Body of pancreas (tissue), 4 donors: Measurements from ENCODE around the gene NLGN1. TPM values are rescaled to one million over a fixed set of nuclear protein-coding genes. Genes with fewer than 3 reads are reported as not detected.

Experiments
- ATAC-seq: fragments of 150-250 bp; one replicate; pipeline ENCODE4 v1.9.1; 2016
- DNase-seq, 4 donors: peaks; one replicate each; pipeline ENCODE4 v3.0.0-alpha.2; 2019
- H3K27ac ChIP-seq, 4 donors: fragments of 200-600 bp; sonication (generic); 1 replicate in 3 of 4; 2 replicates in 1 of 4; pipeline versions ENCODE4 v1.5.1 to v1.6.1; 2016 to 2019; ENCODE audit warnings: mild to moderate bottlenecking in 1 of 4, mixed read lengths in 1 of 4, moderate library complexity in 1 of 4
- H3K27me3 ChIP-seq, 2 donors: fragments of 200-600 bp; sonication (generic); one replicate each; pipeline ENCODE4 v1.6.0; 2016; ENCODE audit warnings: mild to moderate bottlenecking in 1 of 2
- H3K36me3 ChIP-seq, 2 donors: fragments of 200-600 bp; sonication (generic); replicated peaks in 1 of 2; 2 replicates each; pipeline ENCODE4 v1.5.1; 2016; ENCODE audit warnings: low read depth in 2 of 2; ENCODE audit not compliant: insufficient read depth in 1 of 2
- H3K4me1 ChIP-seq: fragments of 200-600 bp; sonication (generic); one replicate; pipeline ENCODE4 v1.6.0; 2016
- H3K4me3 ChIP-seq, 2 donors: fragments of 200-600 bp; sonication (generic); 1 replicate in 1 of 2; 2 replicates in 1 of 2; pipeline ENCODE4 v1.5.1; 2016 to 2019
- H3K9me3 ChIP-seq, 3 donors: fragments of 200-600 bp; sonication (generic); 1 replicate in 2 of 3; 2 replicates in 1 of 3; pipeline ENCODE4 v1.5.1; 2016
- CTCF ChIP-seq, 7 experiments: fragments of 450-650 bp in 4 of 7; fragments of 200-600 bp in 3 of 7; sonication (generic) in 3 of 7; IDR thresholded peaks; one replicate each; pipeline ENCODE4 v1.5.1; 2016 to 2019; ENCODE audit warnings: antibody characterized with exemption in 7 of 7
- POLR2A ChIP-seq, 3 donors: fragments of 450-650 bp; IDR thresholded peaks; one replicate each; pipeline ENCODE4 v1.6.1; 2016; ENCODE audit warnings: antibody characterized with exemption in 3 of 3, mild to moderate bottlenecking in 2 of 3
- WGBS, 2 donors: methylation state at CpG; one replicate each; pipeline ENCODE4 v1.1.5; 2017; 5-methylcytosine and 5-hydroxymethylcytosine counted together
- intact Hi-C: fragments of 100-400 bp; cut with DNase I; formaldehyde crosslinking; loops from one replicate; pipeline ENCODE4 v1.15.1; 2023
- total RNA-seq, 2 donors: library from RNA; depleted of rRNA; stranded (reverse); fragments of >200 nt; gene quantifications; one replicate each; pipeline ENCODE4 v1.1.0, GENCODE V29; 2016

NLGN1 gene
- total RNA-seq, 2 donors from 2014 or later = 0.52 to 1.3 TPM

GRCh38 chr3:173857154-173857553 lies 459.6 kb downstream of the NLGN1 start:
- DNase-seq = no peak
- intact Hi-C loops = no loop called here
- H3K4me1 ChIP-seq = no peaks in the 10 kb centered on the region
- no peaks in the 10 kb centered on the region for H3K27me3 ChIP-seq
- no peak overlapping the region for H3K27ac ChIP-seq
- H3K4me3 ChIP-seq = no peak overlapping the region
- WGBS, 2 donors = 32 to 38% methylated on average over 1 of the region's 1 CpG
- H3K36me3 ChIP-seq = no peaks in the 10 kb centered on the region
- no peaks in the 10 kb centered on the region for H3K9me3 ChIP-seq
- ATAC-seq = no peak
- TF ChIP-seq CTCF (IDR thresholded peaks at IDR 0.05) = no peak
- TF ChIP-seq POLR2A (IDR thresholded peaks at IDR 0.05) = no peak

GRCh38 chr3:173862701-173863100 lies 465.2 kb downstream of the NLGN1 start:
- Histone ChIP-seq H3K27me3 (no peaks in the 10 kb centered on the region), H3K36me3 (no peaks in the 10 kb centered on the region), H3K27ac (no peak overlapping the region), H3K4me3 (no peak overlapping the region), H3K9me3 (no peaks in the 10 kb centered on the region), H3K4me1 (no peaks in the 10 kb centered on the region)
- TF ChIP-seq CTCF (IDR thresholded peaks at IDR 0.05) = no peak
- no peak for TF ChIP-seq POLR2A (IDR thresholded peaks at IDR 0.05)
- DNase-seq = no peak
- intact Hi-C loops = no loop called here
- 66 to 81% methylated on average over 1 of the region's 1 CpG for WGBS, 2 donors
- ATAC-seq = no peak

- Histone ChIP-seq H3K9me3 (no peaks in the 10 kb centered on the region), H3K36me3 (no peaks in the 10 kb centered on the region), H3K27ac (no peak overlapping the region), H3K27me3 (no peaks in the 10 kb centered on the region), H3K4me1 (no peaks in the 10 kb centered on the region), H3K4me3 (no peak overlapping the region)
- no peak for ATAC-seq
- TF ChIP-seq POLR2A (IDR thresholded peaks at IDR 0.05) = no peak
- no peak for TF ChIP-seq CTCF (IDR thresholded peaks at IDR 0.05)
- WGBS, 2 donors = 61% methylated on average over 2 of the region's 2 CpGs
- DNase-seq = no peak
- intact Hi-C loops = no loop called here
Observed at GRCh38 chr3:173863551-173863950, 466.0 kb downstream of the NLGN1 start.

- H3K27me3 ChIP-seq = no peaks in the 10 kb centered on the region
- no peaks in the 10 kb centered on the region for H3K4me1 ChIP-seq
- H3K9me3 ChIP-seq = no peaks in the 10 kb centered on the region
- no peak overlapping the region for H3K4me3 ChIP-seq
- H3K36me3 ChIP-seq = no peaks in the 10 kb centered on the region
- TF ChIP-seq POLR2A (IDR thresholded peaks at IDR 0.05) (no peak), CTCF (IDR thresholded peaks at IDR 0.05) (no peak)
- no peak for DNase-seq
- WGBS, 2 donors = 35 to 41% methylated on average over 7 of the region's 7 CpGs
- intact Hi-C loops = no loop called here
- H3K27ac ChIP-seq = no peak overlapping the region
- no peak for ATAC-seq
Observed at GRCh38 chr3:173865900-173866498, 468.5 kb downstream of the NLGN1 start.

GRCh38 chr3:173869766-173870165 lies 472.2 kb downstream of the NLGN1 start:
- ATAC-seq (no peak), DNase-seq (no peak)
- 43 to 45% methylated on average over 3 of the region's 3 CpGs for WGBS, 2 donors
- Histone ChIP-seq H3K27ac (no peak overlapping the region), H3K4me3 (no peak overlapping the region), H3K36me3 (no peaks in the 10 kb centered on the region), H3K27me3 (no peaks in the 10 kb centered on the region), H3K4me1 (no peaks in the 10 kb centered on the region), H3K9me3 (no peaks in the 10 kb centered on the region)
- no peak for TF ChIP-seq POLR2A (IDR thresholded peaks at IDR 0.05)
- no peak for TF ChIP-seq CTCF (IDR thresholded peaks at IDR 0.05)
- intact Hi-C loops = no loop called here
